Adrenal gland (tissue), 5 donors: ENCODE results near the gene PXYLP1.

Experiments
- POLR2A ChIP-seq, 2 donors: fragments of 450-650 bp; IDR thresholded peaks; one replicate each; pipeline ENCODE4 v1.6.1; 2017; ENCODE audit warnings: antibody characterized with exemption in 2 of 2, mild to moderate bottlenecking in 2 of 2, moderate library complexity in 1 of 2
- TF ChIP-seq, protein P1 (sequence below), 6 experiments: fragments of 450-650 bp in 4 of 6; fragments of 200-600 bp in 2 of 6; sonication (generic) in 1 of 6; IDR thresholded peaks; 1 replicate in 5 of 6; 2 replicates in 1 of 6; pipeline versions ENCODE4 v1.5.1 to v1.8.0; 2016 to 2021; ENCODE audit warnings: antibody characterized with exemption in 6 of 6, mild to moderate bottlenecking in 2 of 6, moderate library complexity in 1 of 6
- donor health status: DM: no; HTN: no; CAD: no.

DNA sequence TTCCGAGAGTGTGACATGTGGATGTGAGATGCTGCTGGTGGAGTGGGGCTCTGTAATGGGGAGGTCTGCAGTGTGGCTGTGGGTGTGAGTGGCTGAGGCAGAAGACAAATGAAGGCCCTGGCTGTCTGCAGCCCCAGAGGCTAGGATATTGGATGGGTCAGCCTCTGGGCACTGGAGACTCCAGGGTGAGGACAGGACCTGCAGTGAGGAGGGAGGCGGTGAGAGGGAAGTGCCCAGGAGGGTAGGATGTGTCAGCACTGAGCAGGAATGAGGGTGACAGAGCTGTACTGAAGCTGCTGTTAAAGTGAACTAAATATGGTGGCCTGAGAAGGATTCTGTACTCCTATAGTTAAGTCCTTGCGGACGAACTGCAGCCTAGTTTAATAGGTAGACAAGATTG is 27.3 kb upstream of the PXYLP1 start:
- TF ChIP-seq, protein P1, sequence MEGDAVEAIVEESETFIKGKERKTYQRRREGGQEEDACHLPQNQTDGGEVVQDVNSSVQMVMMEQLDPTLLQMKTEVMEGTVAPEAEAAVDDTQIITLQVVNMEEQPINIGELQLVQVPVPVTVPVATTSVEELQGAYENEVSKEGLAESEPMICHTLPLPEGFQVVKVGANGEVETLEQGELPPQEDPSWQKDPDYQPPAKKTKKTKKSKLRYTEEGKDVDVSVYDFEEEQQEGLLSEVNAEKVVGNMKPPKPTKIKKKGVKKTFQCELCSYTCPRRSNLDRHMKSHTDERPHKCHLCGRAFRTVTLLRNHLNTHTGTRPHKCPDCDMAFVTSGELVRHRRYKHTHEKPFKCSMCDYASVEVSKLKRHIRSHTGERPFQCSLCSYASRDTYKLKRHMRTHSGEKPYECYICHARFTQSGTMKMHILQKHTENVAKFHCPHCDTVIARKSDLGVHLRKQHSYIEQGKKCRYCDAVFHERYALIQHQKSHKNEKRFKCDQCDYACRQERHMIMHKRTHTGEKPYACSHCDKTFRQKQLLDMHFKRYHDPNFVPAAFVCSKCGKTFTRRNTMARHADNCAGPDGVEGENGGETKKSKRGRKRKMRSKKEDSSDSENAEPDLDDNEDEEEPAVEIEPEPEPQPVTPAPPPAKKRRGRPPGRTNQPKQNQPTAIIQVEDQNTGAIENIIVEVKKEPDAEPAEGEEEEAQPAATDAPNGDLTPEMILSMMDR (IDR thresholded peaks at IDR 0.05) = no peak
- TF ChIP-seq POLR2A (IDR thresholded peaks at IDR 0.05) = no peak
